CD4-positive, alpha-beta T cell treated with Interleukin-1 beta for 1 hour (primary cell): ENCODE measurements around the gene AACS.

Source experiments
- DNase-seq, 2 donors: peaks; one replicate each; pipeline ENCODE4 v3.0.0-alpha.2; 2020 to 2022

Gene AACS

GRCh38 chr12:125187780-125188741, 122.8 kb downstream of the AACS start:
- no peak for DNase-seq

- DNase-seq, result no peak
Measured at GRCh38 chr12:125189015-125189414, 123.8 kb downstream of the AACS start.

GRCh38 chr12:125189502-125189901, 124.3 kb downstream of the AACS start:
- no peak for DNase-seq

GRCh38 chr12:125191361-125192087, 126.3 kb downstream of the AACS start:
- no peak for DNase-seq

GRCh38 chr12:125192690-125193221, 127.5 kb downstream of the AACS start:
- no peak for DNase-seq
